Psoas muscle (tissue), 8 donors: ENCODE data around the gene KIAA1671. TPM values are rescaled to one million over a fixed set of nuclear protein-coding genes. Genes with fewer than 3 reads are reported as not detected.

Experiments
- ATAC-seq, 4 donors: fragments of 200-7000 bp; cut with Tn5 transposase; one replicate each; pipeline ENCODE4 v1.9.1; 2020; ENCODE audit warnings: moderate library complexity in 3 of 4, mild to moderate bottlenecking in 2 of 4
- DNase-seq, 2 donors: peaks; one replicate each; pipeline ENCODE4 v3.0.0-alpha.2; 2020
- H3K27ac ChIP-seq: fragments of 200-600 bp; one replicate; pipeline ENCODE4 v1.8.0; 2022
- H3K27me3 ChIP-seq, 3 donors: fragments of 200-600 bp in 1 of 3; one replicate each; pipeline versions ENCODE4 v1.6.1 to v1.8.0; 2013 to 2022; ENCODE audit warnings: low read length in 2 of 3, mild to moderate bottlenecking in 2 of 3, moderate library complexity in 1 of 3; ENCODE audit not compliant: insufficient read depth in 3 of 3
- H3K36me3 ChIP-seq, 2 donors: fragments of 200-600 bp in 1 of 2; one replicate each; pipeline versions ENCODE4 v1.6.1 to v1.8.0; 2013 to 2022; ENCODE audit warnings: low read depth in 1 of 2, mild to moderate bottlenecking in 1 of 2, moderate library complexity in 1 of 2; ENCODE audit not compliant: insufficient read depth in 1 of 2
- H3K4me1 ChIP-seq: fragments of 200-600 bp; one replicate; pipeline ENCODE4 v1.8.0; 2022
- H3K4me3 ChIP-seq: fragments of 200-600 bp; one replicate; pipeline ENCODE4 v1.8.0; 2022; ENCODE audit warnings: mild to moderate bottlenecking
- H3K9me3 ChIP-seq: fragments of 200-600 bp; one replicate; pipeline ENCODE4 v1.8.0; 2022
- WGBS, 3 donors: extraction: QIAGEN DNeasy Blood & Tissue Kit; methylation state at CpG; one replicate each; pipeline versions ENCODE4 v1.1.6 to v1.1.7; 2013; 5-methylcytosine and 5-hydroxymethylcytosine counted together
- intact Hi-C, 2 donors: fragments of 100-400 bp; cut with DNase I; formaldehyde crosslinking; loops; one replicate each; pipeline versions ENCODE4 v1.11.0 to v1.14.2; 2022
- polyA plus RNA-seq, 3 donors: library from polyadenylated mRNA; stranded (reverse); fragments of 200-250 nt; gene quantifications; one replicate each; pipeline ENCODE4 v1.2.3, GENCODE V29; 2013
- total RNA-seq, 4 donors: library from RNA; stranded (reverse); fragmentation: NEBNext Ultra II Directional in 2 of 4; extraction: Animal tissue kit (Norgen Biotek cat#: 25700) in 2 of 4; gene quantifications; one replicate each; pipeline versions ENCODE4 v1.2.1 to v1.2.4, GENCODE V29; 2021 to 2023
- TF ChIP-seq, protein P1 (sequence below): fragments of 200-600 bp; IDR thresholded peaks from one replicate; pipeline ENCODE4 v1.8.0; 2022; ENCODE audit warnings: antibody characterized with exemption
- donor health status: healthy with polysubstance abuse.
- donor health status: DM: no; HTN: no; CAD: no; lungs with moderate emphysema.
- donor health status: Bipolar disorder and iron deficiency.
- donor health status: healthy.
- donor health status: DM: yes; HTN: yes; CAD: no.
- donor health status: DM: no; HTN: no; CAD: no.
- donor health status: DM: no; HTN: no; CAD: no.
- donor health status: DM: yes; HTN: yes; CAD: no.

Gene KIAA1671
- total and polyA plus RNA-seq, 7 donors, result 1.9 to 56.9 (median 15.8) TPM

- DNase-seq (no peak), ATAC-seq (peak; percentile 69 to 75 (median 70))
- H3K9me3 ChIP-seq, result no peaks in the 10 kb centered on the region
- 12 to 26% (median 23%) methylated on average over 4 to 5 of the region's 5 CpGs for WGBS, 3 donors
- no peaks in the 10 kb centered on the region for H3K27me3 ChIP-seq
- H3K36me3 ChIP-seq, result no peaks in the 10 kb centered on the region
- intact Hi-C loops, result no loop called here
- TF ChIP-seq, protein P1, sequence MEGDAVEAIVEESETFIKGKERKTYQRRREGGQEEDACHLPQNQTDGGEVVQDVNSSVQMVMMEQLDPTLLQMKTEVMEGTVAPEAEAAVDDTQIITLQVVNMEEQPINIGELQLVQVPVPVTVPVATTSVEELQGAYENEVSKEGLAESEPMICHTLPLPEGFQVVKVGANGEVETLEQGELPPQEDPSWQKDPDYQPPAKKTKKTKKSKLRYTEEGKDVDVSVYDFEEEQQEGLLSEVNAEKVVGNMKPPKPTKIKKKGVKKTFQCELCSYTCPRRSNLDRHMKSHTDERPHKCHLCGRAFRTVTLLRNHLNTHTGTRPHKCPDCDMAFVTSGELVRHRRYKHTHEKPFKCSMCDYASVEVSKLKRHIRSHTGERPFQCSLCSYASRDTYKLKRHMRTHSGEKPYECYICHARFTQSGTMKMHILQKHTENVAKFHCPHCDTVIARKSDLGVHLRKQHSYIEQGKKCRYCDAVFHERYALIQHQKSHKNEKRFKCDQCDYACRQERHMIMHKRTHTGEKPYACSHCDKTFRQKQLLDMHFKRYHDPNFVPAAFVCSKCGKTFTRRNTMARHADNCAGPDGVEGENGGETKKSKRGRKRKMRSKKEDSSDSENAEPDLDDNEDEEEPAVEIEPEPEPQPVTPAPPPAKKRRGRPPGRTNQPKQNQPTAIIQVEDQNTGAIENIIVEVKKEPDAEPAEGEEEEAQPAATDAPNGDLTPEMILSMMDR, result no peak
- peaks cover 9% of the 10 kb centered on the region for H3K4me1 ChIP-seq
- H3K4me3 ChIP-seq, result no peak overlapping the region
- no peak overlapping the region for H3K27ac ChIP-seq
These were observed 44.0 kb downstream of the KIAA1671 start for GRCh38 chr22:24996420-24996952.

GRCh38 chr22:24997023-24997422 is 44.5 kb downstream of the KIAA1671 start:
- no peaks in the 10 kb centered on the region for H3K36me3 ChIP-seq
- WGBS, 3 donors, result 57 to 74% (median 74%) methylated on average over 6 of the region's 6 CpGs
- H3K9me3 ChIP-seq, result no peaks in the 10 kb centered on the region
- H3K27me3 ChIP-seq, result no peaks in the 10 kb centered on the region
- ATAC-seq, result no peak
- intact Hi-C loops, result no loop called here
- peaks cover 9% of the 10 kb centered on the region for H3K4me1 ChIP-seq
- H3K4me3 ChIP-seq, result no peak overlapping the region
- DNase-seq, result no peak
- no peak overlapping the region for H3K27ac ChIP-seq
- TF ChIP-seq, protein P1, result no peak

DNA sequence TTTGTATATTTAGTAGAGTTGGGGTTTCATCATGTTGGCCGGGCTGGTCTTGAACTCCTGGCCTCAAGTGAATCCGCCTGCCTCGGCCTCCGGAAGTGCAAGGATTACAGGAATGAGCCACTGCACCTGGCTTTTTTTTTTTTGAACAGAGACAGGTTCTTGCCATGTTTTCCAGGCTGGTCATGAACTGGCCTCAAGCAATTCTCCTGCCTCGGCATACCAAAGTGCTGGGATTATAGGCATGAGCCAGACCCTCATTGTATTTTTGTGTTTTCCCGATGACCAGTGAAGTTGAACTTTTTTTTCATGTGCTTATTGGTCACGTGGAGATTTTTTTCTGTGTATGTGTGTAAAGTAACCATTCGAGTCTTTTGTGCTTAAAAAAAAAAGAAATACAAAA is 48.2 kb downstream of the KIAA1671 start:
- H3K27me3 ChIP-seq, result no peaks in the 10 kb centered on the region
- TF ChIP-seq, protein P1, result no peak
- no peak overlapping the region for H3K4me3 ChIP-seq
- no peaks in the 10 kb centered on the region for H3K9me3 ChIP-seq
- no peak for ATAC-seq
- H3K4me1 ChIP-seq, result peaks cover 9% of the 10 kb centered on the region
- intact Hi-C loops, result no loop called here
- no peak overlapping the region for H3K27ac ChIP-seq
- no peak for DNase-seq
- H3K36me3 ChIP-seq, result no peaks in the 10 kb centered on the region
- WGBS, 3 donors, result 71 to 79% (median 75%) methylated on average over 8 of the region's 8 CpGs

- H3K27me3 ChIP-seq, result no peaks in the 10 kb centered on the region
- WGBS, 3 donors, result 25 to 30% (median 29%) methylated on average over 1 of the region's 1 CpG
- no peaks in the 10 kb centered on the region for H3K36me3 ChIP-seq
- TF ChIP-seq, protein P1, result no peak
- DNase-seq (no peak), ATAC-seq (no peak)
- H3K27ac ChIP-seq, result no peak overlapping the region
- no peaks in the 10 kb centered on the region for H3K9me3 ChIP-seq
- H3K4me1 ChIP-seq, result no peaks in the 10 kb centered on the region
- H3K4me3 ChIP-seq, result no peak overlapping the region
- intact Hi-C loops, result no loop called here
These were observed 49.9 kb downstream of the KIAA1671 start for GRCh38 chr22:25002241-25002985.
